Cardiac fibroblast (primary cell): Measurements from ENCODE around the gene TMEM33.

ENCODE experiments used
- DNase-seq, 2 donors: peaks; one replicate each; pipeline versions ENCODE4 v3.0.0 to v3.0.0-alpha.2; 2010; ENCODE audit warnings: low read depth in 2 of 2
- H3K4me3 ChIP-seq, 2 donors: replicated peaks in 1 of 2; 1 replicate in 1 of 2; 2 replicates in 1 of 2; pipeline ENCODE4 v1.5.1; 2011; ENCODE audit warnings: low read depth in 2 of 2, low read length in 2 of 2, mild to moderate bottlenecking in 2 of 2, moderate library complexity in 1 of 2
- CTCF ChIP-seq: IDR thresholded peaks from one replicate; pipeline ENCODE4 v1.5.1; 2011; ENCODE audit warnings: low read depth, mild to moderate bottlenecking, low read length, inconsistent platforms

The TMEM33 gene

GRCh38 chr4:41921476-41921875, 13.8 kb upstream of the TMEM33 start:
- no peak for TF ChIP-seq CTCF
- no peak overlapping the region for H3K4me3 ChIP-seq
- no peak for DNase-seq

GRCh38 chr4:41927796-41928499, 7.3 kb upstream of the TMEM33 start:
- H3K4me3 ChIP-seq: no peak overlapping the region
- no peak for TF ChIP-seq CTCF
- DNase-seq: no peak

- DNase-seq: no peak
- no peak overlapping the region for H3K4me3 ChIP-seq
- TF ChIP-seq CTCF: no peak
These were observed 4.9 kb upstream of the TMEM33 start for GRCh38 chr4:41930139-41930831.

- no peak for DNase-seq
- no peak overlapping the region for H3K4me3 ChIP-seq
- no peak for TF ChIP-seq CTCF
These were observed 2.2 kb upstream of the TMEM33 start for GRCh38 chr4:41932988-41933387.

- no peak for DNase-seq
- no peak for TF ChIP-seq CTCF
- H3K4me3 ChIP-seq: no peak overlapping the region
These were observed 1.2 kb upstream of the TMEM33 start for GRCh38 chr4:41933997-41934503.

GRCh38 chr4:41934514-41934900, 722 bp upstream of the TMEM33 start:
- no peak for DNase-seq
- TF ChIP-seq CTCF: no peak
- peak overlapping the region in 1 of 2 donors; percentile 76 for H3K4me3 ChIP-seq

GRCh38 chr4:41935652-41936021, 408 bp downstream of the TMEM33 start:
- DNase-seq: peak; percentile 11 to 35
- H3K4me3 ChIP-seq: peak overlapping the region; percentile 76 to 96
- TF ChIP-seq CTCF: no peak
